Cardiac septum (tissue), 1 donor: ENCODE data around the gene RCAN2. TPM values are rescaled to one million over a fixed set of nuclear protein-coding genes. Genes with fewer than 3 reads are reported as not detected.

ENCODE experiments used
- DNase-seq: peaks from one replicate; pipeline ENCODE4 v3.0.0-alpha.2; 2020; ENCODE audit warnings: low spot score
- intact Hi-C: fragments of 100-400 bp; cut with DNase I; formaldehyde crosslinking; loops from one replicate; pipeline ENCODE4 v1.14.0; 2022
- total RNA-seq: library from RNA; stranded (reverse); fragmentation: NEBNext Ultra II Directional; extraction: Animal tissue kit (Norgen Biotek cat#: 25700); gene quantifications from one replicate; pipeline ENCODE4 v1.2.1, GENCODE V29; 2021
- donor health status: DM: no; HTN: no; CAD: no.

Gene RCAN2
- total RNA-seq, 1 donor from 2014 or later, result 281 TPM

DNA sequence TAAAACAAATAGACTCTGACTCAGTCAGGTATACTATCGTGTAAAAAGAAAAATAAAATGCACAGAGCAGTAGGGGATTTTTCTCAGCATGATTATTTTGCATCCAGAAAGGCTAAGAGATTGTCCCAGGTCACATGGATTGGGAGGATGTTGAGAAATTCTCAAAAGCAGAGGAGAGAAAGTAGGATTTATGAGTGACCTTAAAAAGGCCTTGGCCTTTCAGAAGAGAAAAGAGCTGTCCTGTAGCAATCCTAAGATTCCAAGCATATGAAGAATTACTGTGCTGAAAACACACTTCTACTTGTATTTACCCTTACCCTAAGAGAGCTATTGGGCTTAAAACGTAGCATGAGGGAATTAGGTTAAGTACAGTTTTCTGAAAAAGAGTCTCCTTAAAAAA, 170.7 kb downstream of the RCAN2 start:
- intact Hi-C loops, result no loop called here

DNA sequence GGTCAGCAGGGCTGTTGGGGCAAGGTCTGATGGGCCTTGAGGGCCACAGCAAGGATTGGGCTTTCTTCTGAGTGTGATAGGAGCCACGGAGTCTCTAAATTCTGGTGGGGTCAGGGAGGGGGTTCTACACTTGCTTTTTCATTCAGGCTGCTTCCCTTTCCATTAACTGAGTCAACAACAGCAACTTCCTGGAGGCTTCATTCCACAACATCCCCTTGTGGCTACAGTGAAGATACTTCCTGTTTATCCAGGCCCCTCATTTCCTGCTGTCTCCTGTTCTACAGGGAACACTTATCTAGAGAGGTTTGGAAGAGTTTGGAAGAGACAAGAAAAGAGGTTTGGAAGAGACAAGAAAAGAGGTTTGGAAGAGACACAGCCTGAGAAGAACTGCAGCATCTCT, 175.7 kb downstream of the RCAN2 start:
- intact Hi-C loops, result no loop called here
- DNase-seq, result no peak

More for the DNA sequence above, 170.7 kb downstream of the RCAN2 start:
- no peak for DNase-seq

DNA sequence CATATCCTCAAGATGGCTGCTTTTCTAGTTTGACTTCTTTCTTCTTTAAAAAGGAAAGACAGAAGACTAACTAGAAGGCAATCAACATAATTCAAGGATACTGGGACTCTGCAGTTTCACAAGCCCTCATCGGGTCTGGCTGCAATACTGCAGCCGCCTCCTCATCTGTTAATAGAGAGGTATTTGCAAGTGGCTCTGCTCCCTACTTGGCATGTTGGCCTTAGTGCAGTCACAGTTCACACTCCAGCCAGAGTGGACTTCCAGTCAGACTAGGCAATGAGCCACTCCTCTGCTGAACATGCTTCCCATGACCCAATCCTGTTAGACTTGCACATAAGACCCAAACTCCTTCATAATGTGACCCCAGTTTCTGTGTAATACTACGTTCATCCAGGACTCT, 178.6 kb downstream of the RCAN2 start:
- DNase-seq, result no peak
- intact Hi-C loops, result no loop called here

DNA sequence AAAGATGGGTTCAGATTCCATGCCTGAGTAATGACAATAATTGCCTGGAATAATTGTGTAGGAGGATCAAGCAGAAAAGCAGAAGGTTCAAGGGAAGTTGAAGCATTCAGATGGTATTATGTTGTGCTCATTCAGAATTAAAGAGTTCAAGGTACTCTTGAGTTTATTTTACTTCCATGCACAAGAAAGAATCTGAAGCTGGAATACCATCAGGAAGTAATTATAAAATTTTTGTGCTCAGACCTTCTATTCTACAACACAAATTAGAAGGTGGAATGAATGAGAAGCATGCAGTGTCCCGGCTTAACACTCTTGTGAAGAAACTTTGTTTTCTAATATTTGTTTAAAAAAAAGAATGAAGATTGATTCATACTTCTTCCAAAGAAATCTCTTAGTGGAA, 181.1 kb downstream of the RCAN2 start:
- no peak for DNase-seq
- intact Hi-C loops, result no loop called here

DNA sequence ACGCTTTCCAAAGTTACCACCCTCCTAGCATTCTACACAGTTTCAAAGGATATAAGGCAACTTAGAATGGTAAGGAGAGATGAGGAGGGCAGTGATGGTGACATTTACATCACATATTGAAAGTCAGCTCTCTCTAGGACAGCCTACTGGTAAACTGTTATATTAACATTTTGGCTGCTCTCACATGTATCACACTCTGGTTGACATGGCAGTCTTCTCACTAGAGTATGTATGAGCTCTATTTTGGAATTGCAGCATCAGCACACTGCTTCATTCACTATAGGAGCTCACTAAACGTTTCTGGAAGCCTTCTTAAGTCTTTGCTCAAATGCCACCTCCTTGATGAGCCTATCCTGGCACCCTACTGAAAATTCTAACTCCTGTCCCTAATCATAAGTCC, 184.8 kb downstream of the RCAN2 start:
- intact Hi-C loops, result no loop called here
- DNase-seq, result no peak

DNA sequence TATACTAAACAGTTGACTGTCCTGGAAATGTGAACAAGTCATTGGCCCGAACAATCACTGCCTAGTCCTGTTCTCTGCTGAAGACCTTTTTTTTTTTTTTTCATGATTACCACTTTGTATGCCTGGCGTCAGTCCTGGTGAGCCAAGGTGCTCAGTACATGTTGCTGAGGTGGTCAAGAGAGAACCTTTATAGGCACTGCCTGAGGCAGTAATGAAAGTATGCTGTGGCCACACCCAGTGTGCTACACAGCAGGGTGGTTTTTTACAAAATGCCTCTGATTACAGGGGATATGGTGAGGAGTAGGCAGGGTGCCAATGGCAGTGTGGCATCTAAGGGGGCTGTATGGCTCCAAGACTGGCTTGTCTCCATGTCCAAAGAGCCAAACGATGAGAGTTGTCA, 185.4 kb downstream of the RCAN2 start:
- DNase-seq, result no peak
- intact Hi-C loops, result no loop called here

DNA sequence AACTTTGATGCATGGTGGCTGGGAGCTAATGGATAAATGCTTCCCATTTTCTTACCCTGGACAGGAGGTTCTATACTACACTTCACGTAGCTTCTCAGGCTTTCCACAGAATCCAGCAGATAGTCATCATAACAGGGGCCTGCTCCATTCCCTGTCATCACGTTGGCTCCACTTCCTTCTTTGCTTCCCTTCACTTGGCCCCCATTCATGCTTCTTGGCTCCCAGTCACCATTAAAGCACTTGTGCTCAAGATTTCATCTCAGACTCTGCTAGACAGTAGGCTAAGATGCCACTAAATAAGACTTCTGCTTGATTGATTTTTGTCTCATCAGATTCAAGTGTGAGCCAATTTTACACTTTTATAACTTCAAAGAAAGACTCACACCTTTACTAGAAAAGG, 186.0 kb downstream of the RCAN2 start:
- intact Hi-C loops, result no loop called here
- DNase-seq, result no peak

DNA sequence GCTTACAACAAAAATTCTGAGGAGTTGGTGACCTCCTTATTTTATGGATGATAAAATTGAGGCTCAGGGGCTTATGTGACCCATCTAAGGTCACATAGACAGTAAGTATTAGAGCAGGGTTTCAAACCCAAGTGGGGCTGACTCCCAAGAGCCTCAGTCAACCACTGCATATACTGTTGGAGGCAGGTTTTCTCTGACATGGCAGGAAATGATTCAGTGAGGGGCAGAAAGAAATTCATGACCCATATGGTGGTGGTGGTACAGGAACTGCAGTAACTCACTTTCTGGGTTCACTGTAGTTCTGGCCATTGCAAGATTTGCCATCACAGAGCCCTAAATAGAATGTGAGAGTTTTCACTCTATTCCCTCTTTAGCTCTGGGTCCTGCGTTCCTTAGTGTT, 188.4 kb downstream of the RCAN2 start:
- intact Hi-C loops, result no loop called here
- DNase-seq, result no peak

DNA sequence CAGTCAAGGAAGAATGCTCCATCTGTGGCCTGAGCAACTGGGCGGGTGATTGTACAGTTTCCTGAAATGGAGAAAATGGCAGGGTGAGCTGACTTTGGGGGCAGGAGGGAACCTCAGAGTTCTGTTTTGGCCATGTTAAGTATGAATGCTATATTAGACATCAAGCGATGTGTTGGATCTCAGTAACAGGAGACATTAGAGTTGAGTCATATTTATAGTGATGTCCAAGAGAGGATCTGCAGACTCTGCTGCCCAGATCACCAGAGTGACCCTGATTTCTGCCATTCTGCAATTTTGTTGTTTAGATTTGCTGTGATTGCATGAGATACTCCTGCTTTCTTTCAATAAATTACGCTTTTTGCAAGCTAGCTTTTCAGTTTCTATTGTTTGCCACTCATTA, 189.1 kb downstream of the RCAN2 start:
- DNase-seq, result no peak

DNA sequence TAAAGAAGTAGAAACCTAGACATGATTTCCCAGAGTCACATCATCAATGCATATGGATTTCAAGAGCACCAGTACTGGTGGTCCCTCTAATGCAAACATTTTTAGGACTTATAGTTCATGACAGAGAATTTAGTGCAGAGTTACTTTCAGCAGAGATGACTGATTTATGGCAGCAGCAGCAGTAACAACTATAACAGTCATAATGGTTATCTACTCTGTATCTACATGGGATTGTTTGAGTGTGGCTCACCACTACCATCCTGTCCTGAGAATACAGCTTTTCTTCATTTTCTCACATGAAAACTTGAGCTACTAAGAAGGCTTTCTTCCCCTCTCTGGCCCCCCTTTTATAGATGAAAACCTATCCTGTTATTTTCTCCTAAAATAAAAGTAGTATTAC, 192.0 kb downstream of the RCAN2 start:
- intact Hi-C loops, result no loop called here
- DNase-seq, result no peak

More for the DNA sequence above, 189.1 kb downstream of the RCAN2 start:
- intact Hi-C loops, result no loop called here

DNA sequence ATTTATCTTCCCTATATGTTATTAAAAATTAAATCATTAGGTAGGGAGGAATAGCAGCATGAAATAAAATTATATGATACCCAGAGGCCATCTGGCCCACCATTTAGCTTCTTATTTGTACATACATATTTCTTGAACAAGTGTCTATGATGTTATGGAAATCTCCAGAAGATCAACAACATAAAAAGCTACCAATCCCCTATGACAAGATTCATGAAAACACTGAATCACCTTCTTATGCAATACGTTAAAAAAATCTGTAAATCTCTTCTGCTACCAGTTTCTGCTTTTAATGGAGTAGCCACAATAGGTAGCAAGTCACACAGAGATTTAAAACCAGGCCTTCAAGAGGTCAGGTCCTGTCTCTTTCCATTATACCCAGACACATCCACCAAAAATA, 194.7 kb downstream of the RCAN2 start:
- intact Hi-C loops, result no loop called here
- DNase-seq, result no peak

DNA sequence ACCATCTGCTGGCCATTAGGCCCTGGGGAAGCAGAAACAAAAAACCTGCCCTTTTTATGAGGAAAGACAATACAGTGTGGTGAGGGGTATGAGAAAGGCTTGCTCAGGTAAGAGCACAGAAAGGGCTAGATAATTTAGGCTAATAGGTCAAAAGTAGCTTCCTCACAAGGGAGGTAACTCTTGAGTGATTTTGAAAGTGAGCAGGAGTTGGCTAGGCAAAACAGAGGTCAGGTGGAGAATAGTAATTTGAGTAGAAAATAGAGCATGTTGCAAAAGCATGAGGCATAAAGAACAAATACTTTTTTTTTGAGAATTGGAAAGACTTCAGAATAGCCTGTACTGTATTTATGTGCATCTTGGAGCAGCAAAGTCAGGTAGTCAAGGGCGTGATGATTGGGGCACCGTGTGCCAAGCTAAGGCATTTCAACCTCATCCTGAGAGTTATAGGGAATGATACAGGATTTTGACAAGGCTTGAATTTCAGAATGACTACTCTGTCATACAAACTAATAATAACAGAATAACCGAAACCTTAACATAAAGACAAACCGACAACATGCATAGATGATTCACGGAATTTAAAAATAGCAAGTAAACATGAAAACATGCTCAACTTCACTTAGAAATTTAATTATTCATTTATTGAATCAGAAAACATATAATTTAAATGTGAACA, 197.5 kb downstream of the RCAN2 start:
- intact Hi-C loops, result no loop called here
- DNase-seq, result no peak

DNA sequence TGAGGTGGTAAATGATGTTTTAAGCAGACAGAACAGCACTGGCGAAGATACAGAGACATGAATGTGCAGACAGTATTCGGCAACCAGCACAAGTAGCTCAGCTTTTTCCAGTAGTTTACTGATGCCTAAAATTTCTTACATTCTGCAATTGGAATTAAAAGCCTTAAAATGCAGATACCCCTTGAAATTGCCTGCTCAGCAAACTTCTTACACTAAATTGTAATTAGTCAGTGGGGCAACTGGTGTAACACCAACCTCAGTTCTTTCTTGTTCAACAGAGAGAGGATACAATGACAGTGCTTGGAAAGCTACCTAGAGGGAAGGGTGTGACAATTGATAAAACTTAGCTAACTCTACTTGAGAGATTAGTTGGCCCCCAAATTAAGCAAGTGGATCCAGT, 199.4 kb downstream of the RCAN2 start:
- no peak for DNase-seq
- intact Hi-C loops, result no loop called here

DNA sequence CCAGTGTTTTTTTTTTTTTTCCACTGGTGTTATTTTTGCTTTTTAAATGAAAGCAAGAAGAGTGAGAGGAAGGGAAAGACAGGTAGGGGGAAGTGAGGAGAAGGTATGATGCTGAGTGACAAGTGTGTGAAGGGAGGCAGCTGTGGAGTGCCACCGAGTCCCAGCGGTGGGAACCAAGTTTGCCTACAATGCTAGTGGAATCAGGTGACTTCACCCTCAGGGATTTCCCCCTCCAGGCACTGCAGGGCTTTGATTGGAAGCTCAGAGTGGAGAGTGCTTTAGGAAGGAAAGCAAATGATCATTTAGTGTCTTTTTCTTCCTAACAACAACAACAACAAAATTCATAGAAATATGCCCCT, 200.0 kb downstream of the RCAN2 start:
- intact Hi-C loops, result no loop called here
- no peak for DNase-seq

DNA sequence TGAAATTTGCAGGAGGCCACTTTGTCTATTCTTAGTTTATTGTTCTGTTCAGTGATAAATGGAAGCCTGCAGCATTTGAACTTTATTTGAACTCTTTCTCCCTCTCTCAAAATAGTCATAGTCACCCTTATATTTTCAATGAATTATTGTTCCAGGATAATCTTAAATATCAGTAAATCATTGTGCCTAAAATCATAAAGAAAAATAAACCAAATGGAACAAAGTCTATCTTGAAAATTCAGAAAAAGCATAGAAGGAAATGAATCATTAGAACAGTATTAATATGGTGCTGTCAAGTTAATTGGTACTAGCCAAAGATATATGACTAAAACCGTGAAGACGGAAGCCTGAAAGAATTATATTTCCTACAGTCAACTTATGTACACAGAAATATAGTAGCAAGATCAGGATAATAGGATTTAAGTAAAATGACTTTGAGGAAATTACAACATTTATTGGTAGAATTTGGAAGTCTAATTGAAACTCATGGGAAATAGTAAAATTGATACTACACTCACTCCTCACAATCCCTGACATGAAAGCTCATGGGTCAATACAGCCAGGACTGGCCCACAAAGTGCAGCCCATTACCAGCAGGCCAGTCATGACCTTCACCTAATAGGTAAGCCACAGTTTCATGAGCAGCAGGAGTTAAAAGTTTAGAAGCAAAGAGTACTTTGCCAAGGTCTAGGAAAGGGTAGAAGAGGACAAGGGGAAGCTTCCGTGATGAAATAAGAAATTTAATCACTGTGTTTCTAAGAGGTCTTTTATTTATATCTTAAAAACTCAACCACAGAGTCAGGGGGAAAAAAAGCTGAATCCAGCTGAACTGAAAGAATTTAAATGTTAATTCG, 200.6 kb downstream of the RCAN2 start:
- intact Hi-C loops, result no loop called here

DNA sequence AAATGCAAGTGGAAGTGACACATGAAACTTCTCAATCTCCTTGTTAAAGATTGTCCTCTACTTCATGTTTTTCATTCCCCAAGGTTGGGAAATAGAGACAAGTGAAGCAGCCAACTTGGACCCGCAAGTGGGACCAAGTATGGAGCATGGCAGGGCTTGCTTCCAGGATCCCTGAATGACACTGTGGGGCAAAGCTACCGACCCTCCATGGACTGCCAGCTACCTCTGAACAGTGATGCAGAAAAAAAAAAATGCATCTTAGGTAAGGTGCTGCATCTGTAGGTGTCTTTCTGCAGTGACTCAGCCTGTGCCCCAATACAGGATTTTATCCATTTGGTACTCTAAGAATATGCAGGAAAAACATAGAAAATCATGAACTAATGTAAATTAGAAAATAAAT, 201.4 kb downstream of the RCAN2 start:
- no peak for DNase-seq

More for the DNA sequence above, 200.6 kb downstream of the RCAN2 start:
- no peak for DNase-seq

DNA sequence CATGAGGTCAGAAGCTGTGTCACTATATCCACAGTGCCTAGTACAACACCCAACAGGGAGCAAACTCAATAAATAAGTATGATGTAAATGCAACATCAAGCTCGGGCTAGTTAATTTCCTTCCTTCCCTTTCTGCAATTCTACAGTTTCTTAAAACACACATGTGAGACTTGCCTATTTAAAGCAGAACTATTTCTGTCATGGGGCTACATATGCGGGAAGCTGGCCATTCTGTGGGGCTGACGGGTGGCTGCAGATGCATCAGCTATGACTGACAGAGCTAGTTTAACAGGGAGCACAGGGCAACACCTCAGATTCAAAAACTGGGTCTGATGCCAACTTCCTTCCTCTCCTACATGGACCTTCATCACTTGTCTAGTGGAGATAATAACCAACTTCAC, 202.4 kb downstream of the RCAN2 start:
- no peak for DNase-seq
- intact Hi-C loops, result no loop called here

More for the DNA sequence above, 201.4 kb downstream of the RCAN2 start:
- intact Hi-C loops, result no loop called here

DNA sequence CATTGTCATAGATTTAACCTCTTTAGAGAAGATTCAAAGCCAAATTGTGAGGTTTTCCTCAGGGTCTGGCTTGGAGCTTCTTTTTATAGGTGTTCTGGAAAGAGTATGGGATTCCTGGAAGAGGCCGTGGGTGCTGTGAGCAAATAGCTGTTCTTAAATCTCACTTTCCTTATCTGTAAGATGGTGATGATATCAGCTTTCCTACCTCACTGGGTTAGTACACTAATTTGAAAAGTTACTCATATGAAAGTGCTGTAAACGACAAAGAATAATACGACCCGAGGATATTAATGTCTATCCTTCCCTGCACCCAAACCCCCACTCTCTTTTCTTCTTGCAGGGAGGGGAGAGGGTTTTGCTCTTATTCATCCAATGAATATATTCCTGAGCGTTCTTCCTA, 203.6 kb downstream of the RCAN2 start:
- intact Hi-C loops, result no loop called here
- no peak for DNase-seq

DNA sequence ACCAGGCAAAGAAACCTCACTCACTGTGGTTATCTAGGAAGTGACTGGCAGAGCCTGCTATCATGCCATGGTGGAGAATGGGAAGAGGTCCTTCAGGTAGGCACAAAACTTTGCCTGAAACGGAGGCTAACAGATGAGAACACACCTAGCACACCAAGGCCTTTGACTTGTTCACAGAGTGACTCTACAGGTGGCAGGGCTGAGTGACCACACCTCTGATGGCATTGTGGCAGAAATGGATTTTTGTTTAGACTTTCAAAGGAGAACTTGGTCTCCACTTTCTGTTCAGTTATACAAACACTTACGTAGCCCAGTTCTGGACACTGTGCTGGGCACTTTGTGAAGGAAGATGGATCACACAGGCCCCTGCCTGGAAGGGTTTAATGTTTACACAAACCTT, 204.2 kb downstream of the RCAN2 start:
- no peak for DNase-seq
- intact Hi-C loops, result no loop called here

DNA sequence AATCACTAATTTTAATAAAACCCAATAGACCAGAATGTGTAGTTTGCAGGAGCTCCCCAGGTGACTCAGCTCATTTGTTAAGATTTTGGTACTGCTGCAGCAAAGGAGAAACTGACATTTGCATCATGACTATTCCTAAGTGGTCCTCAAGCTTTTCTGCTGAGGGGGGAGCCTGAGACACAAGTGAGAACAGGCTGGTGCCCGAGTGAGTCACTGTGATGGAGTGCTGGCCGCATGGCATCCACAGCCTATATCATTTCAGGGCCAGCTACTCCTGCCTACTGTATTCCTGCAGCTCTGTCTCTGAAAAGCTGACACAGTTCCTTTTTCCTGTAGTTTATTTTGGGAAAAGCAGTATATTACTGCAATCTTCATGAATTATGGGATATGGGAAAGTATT, 206.8 kb downstream of the RCAN2 start:
- DNase-seq, result no peak
- intact Hi-C loops, result no loop called here

DNA sequence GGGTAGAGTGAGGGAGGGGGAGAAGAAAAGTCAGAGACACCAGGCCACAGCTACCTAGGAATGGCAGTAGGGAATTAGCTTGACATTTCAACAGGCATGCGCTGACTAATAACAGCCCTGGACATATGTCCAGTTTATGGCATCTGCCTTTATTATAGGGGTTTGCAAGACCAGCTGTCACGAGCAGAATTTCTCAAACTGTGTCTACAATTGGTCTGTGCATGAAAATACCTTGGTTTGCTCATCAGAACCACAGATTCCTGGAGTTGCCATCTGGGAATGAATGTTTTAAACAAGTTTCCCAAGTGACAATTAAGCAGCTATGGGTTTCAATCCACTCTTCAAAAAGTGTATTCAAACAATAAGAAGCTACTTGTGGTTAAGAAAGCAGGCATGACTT, 210.1 kb downstream of the RCAN2 start:
- DNase-seq, result no peak
- intact Hi-C loops, result no loop called here
